C1 segment of cervical spinal cord (tissue), 14 donors: ENCODE data around the gene FAM81B.

Experiments
- DNase-seq, 14 donors: peaks; one replicate each; lab custom pipeline; 2025; lab: John Stamatoyannopoulos, UW

FAM81B gene

DNA sequence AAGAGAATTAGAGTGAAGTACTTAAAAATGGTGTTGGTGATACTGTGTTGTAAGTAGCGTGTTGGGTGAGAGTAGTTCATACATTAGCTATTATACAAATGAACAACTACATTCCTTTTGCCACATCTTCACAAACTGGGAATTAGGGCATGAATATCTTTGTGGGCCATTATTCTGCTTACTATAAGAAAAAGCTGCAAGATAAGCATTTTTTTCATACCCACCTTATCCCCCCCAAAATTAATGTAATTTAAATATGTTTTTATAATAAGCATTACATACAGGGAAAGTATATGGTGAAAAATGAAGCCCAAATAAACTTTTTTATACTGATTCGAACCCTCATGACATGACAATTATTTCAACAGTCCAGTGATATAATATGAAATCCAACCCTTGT lies 69.5 kb downstream of the FAM81B start:
- no peak for DNase-seq

DNA sequence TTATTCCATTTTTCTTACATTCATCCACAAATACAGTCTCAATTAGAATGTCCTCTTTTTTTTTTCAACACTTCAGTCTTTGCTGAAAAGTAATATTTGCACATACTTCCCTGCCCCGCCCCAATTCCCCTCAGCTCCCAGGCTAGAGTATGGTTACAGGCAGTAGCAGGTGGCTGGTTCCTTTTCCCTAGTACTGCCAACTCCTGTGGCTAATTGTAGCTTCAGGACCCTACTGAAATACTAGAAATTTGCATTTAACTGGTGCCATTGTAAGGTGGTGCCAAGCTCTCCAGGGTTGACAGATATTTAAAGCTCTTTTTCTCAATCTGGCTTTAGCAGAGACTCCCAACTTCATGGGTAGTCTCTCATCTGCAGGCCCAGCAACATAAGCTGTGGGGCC lies 80.3 kb downstream of the FAM81B start:
- peak in 1 of 14 donors; percentile 63 for DNase-seq

DNA sequence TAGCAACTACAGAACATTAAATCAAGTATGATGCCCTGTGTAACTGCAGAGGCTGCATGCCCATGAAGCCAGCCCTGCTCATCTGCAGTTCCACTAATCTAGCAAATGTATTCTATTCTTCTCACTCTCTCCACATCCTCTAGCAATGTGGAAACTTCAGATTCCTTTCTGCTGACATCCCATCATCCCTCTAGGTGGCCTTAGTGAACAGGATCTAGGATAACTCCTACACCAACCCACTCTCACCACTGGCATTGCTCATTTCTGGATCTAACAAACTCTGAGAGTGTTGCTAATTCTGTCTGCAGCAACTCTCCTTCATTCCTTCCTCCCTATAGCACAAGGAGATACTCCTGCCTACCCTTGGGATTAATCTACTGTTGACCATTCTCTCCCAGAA lies 80.8 kb downstream of the FAM81B start:
- no peak for DNase-seq

DNA sequence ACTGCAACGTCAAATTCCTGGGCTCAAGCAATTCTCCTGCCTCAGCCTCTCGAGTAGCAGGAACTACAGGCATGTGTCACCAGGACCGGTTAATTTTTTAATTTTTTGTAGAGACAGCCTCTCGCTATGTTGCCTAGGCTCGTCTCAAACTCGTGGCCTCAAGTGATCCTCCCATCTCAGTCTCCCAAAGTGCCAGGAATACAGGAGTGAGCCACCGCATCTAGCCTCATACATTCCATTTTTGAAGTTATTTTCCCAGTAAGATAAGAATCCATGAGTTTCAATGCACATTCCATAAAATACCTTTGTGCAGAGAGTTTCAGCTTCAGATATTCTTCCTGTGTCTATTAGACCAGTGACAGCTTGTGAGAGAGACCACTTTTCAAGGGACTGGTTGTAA lies 93.3 kb downstream of the FAM81B start:
- DNase-seq = no peak

GRCh38 chr5:95486191-95486590 lies 95.0 kb downstream of the FAM81B start:
- no peak for DNase-seq

- DNase-seq = no peak
These were observed 96.7 kb downstream of the FAM81B start for GRCh38 chr5:95487880-95488279.
